ENCODE measurements around the gene TBCB.

DNA sequence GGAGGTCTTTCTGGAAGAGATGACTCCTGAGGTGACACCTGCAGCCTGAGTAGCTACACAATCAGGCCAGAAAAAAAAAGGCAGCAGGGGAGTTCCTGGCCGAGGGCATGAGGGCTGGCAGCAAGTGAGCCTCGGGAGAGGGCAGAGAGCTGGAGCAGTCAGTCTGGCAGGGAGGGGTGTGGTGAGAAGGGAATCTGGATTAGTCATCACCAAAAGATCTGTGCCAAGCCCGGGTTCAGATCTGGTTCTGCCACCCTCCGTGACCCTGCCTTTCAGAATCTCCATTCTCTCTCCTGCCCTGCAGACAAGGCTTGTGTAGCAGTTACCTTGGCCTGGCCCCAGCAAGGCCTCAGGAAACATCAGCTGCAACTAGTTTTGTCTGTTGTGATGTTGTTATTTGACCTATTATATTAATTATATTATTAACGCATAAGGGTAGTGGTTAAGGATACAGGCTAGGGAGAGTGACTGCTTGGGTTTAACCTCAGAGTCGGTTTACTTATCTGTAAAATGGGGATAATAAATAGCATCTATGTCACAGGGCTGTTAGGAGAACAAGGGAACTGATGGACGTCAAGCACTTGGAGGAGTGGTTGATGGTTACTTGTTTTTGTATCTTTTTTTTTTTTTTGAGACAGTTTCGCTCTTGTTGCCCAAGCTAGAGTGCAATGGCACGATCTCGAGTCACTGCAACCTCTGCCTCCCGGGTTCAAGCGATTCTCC lies 21.9 kb downstream of the TBCB start:
- no peak for TF ChIP-seq ZFP3 (CRISPR knock-in tag; IDR thresholded peaks at IDR 0.05)
- TF ChIP-seq, protein P1, sequence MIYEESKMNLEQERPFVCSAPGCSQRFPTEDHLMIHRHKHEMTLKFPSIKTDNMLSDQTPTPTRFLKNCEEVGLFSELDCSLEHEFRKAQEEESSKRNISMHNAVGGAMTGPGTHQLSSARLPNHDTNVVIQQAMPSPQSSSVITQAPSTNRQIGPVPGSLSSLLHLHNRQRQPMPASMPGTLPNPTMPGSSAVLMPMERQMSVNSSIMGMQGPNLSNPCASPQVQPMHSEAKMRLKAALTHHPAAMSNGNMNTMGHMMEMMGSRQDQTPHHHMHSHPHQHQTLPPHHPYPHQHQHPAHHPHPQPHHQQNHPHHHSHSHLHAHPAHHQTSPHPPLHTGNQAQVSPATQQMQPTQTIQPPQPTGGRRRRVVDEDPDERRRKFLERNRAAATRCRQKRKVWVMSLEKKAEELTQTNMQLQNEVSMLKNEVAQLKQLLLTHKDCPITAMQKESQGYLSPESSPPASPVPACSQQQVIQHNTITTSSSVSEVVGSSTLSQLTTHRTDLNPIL (CRISPR knock-in tag; IDR thresholded peaks at IDR 0.05; ENCODE audit: low read depth): no peak
- TF ChIP-seq, protein P2, sequence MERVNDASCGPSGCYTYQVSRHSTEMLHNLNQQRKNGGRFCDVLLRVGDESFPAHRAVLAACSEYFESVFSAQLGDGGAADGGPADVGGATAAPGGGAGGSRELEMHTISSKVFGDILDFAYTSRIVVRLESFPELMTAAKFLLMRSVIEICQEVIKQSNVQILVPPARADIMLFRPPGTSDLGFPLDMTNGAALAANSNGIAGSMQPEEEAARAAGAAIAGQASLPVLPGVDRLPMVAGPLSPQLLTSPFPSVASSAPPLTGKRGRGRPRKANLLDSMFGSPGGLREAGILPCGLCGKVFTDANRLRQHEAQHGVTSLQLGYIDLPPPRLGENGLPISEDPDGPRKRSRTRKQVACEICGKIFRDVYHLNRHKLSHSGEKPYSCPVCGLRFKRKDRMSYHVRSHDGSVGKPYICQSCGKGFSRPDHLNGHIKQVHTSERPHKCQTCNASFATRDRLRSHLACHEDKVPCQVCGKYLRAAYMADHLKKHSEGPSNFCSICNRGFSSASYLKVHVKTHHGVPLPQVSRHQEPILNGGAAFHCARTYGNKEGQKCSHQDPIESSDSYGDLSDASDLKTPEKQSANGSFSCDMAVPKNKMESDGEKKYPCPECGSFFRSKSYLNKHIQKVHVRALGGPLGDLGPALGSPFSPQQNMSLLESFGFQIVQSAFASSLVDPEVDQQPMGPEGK (CRISPR knock-in tag; IDR thresholded peaks at IDR 0.05; ENCODE audit: borderline replicate concordance): no peak
- no peak for TF ChIP-seq OSR1 (CRISPR knock-in tag; IDR thresholded peaks at IDR 0.05)
- TF ChIP-seq TCF4 (CRISPR knock-in tag; IDR thresholded peaks at IDR 0.05; ENCODE audit: borderline replicate concordance): no peak
- TF ChIP-seq ARNTL (CRISPR knock-in tag; IDR thresholded peaks at IDR 0.05; ENCODE audit: borderline replicate concordance, low read depth): no peak
- TF ChIP-seq ZFP30 (CRISPR knock-in tag; IDR thresholded peaks at IDR 0.05): no peak
